Suprapubic skin (tissue), 4 donors: Measurements from ENCODE around the gene ZDHHC11. TPM values are rescaled to one million over a fixed set of nuclear protein-coding genes. Genes with fewer than 3 reads are reported as not detected.
"Not testable (repeated sequence)": the region's sequence is repeated elsewhere in the genome, so short reads cannot be mapped to it uniquely, and the experiment has no call there.

Source experiments
- DNase-seq, 2 donors: peaks; one replicate each; pipeline ENCODE4 v3.0.0-alpha.2; 2019; ENCODE audit warnings: low spot score in 2 of 2
- H3K27ac ChIP-seq: fragments of 200-600 bp; sonication (generic); one replicate; pipeline ENCODE4 v1.5.1; 2019
- H3K27me3 ChIP-seq: fragments of 200-600 bp; sonication (generic); one replicate; pipeline ENCODE4 v1.5.1; 2019
- H3K36me3 ChIP-seq: fragments of 200-600 bp; sonication (generic); one replicate; pipeline ENCODE4 v1.5.1; 2019
- H3K4me1 ChIP-seq: fragments of 200-600 bp; sonication (generic); one replicate; pipeline ENCODE4 v1.5.1; 2019
- H3K4me3 ChIP-seq: fragments of 200-600 bp; sonication (generic); one replicate; pipeline ENCODE4 v1.5.1; 2019; ENCODE audit warnings: mild to moderate bottlenecking
- H3K9me3 ChIP-seq: fragments of 200-600 bp; sonication (generic); one replicate; pipeline ENCODE4 v1.5.1; 2019
- CTCF ChIP-seq, 2 donors: fragments of 200-600 bp in 1 of 2; fragments of 450-650 bp in 1 of 2; sonication (generic) in 1 of 2; IDR thresholded peaks; one replicate each; pipeline ENCODE4 v1.5.1; 2016 to 2019; ENCODE audit warnings: antibody characterized with exemption in 2 of 2, mild to moderate bottlenecking in 1 of 2, moderate library complexity in 1 of 2
- EP300 ChIP-seq: sonication (generic); formaldehyde crosslinking; IDR thresholded peaks from one replicate; pipeline ENCODE4 v1.6.1; 2017; ENCODE audit warnings: antibody characterized with exemption
- POLR2A ChIP-seq, 2 donors: fragments of 450-650 bp; IDR thresholded peaks; one replicate each; pipeline ENCODE4 v1.6.1; 2017; ENCODE audit warnings: antibody characterized with exemption in 2 of 2, mild to moderate bottlenecking in 2 of 2, moderate library complexity in 2 of 2
- POLR2AphosphoS5 ChIP-seq, 3 donors: sonication (generic); formaldehyde crosslinking; IDR thresholded peaks; one replicate each; pipeline ENCODE4 v1.6.1; 2017; ENCODE audit warnings: antibody characterized with exemption in 3 of 3
- WGBS: methylation state at CpG from one replicate; pipeline ENCODE4 v1.1.5; 2018; 5-methylcytosine and 5-hydroxymethylcytosine counted together
- total RNA-seq, 4 donors: library from RNA; depleted of rRNA; stranded (reverse); fragments of >200 nt; gene quantifications; one replicate each; pipeline ENCODE4 v1.1.0, GENCODE V29; 2016

The ZDHHC11 gene
- total RNA-seq, 4 donors from 2014 or later: 7.5 to 81.5 (median 22.6) TPM

GRCh38 chr5:848671-849111 is 2.1 kb downstream of the ZDHHC11 start:
- Histone ChIP-seq H3K27ac (no peak overlapping the region), H3K4me1 (peaks cover 20% of the 10 kb centered on the region), H3K4me3 (no peak overlapping the region), H3K9me3 (no peaks in the 10 kb centered on the region), H3K36me3 (no peaks in the 10 kb centered on the region), H3K27me3 (peaks cover 34% of the 10 kb centered on the region)
- DNase-seq: peak; percentile 53 to 69
- no peak for TF ChIP-seq POLR2A (IDR thresholded peaks at IDR 0.05)
- no peak for TF ChIP-seq CTCF (IDR thresholded peaks at IDR 0.05)
- TF ChIP-seq POLR2AphosphoS5 (IDR thresholded peaks at IDR 0.05): no peak
- no peak for TF ChIP-seq EP300
- 77% methylated on average over 4 of the region's 14 CpGs for WGBS

GRCh38 chr5:847736-848135 is 3.0 kb downstream of the ZDHHC11 start:
- not testable (repeated sequence) for H3K4me3 ChIP-seq, H3K27ac ChIP-seq, H3K9me3 ChIP-seq, H3K36me3 ChIP-seq
- H3K4me1 ChIP-seq: peaks cover 20% of the 10 kb centered on the region
- WGBS: 100% methylated on average over 1 of the region's 7 CpGs
- peak; percentile 31 to 48 for DNase-seq
- peaks cover 24% of the 10 kb centered on the region for H3K27me3 ChIP-seq

GRCh38 chr5:847212-847611 is 3.6 kb downstream of the ZDHHC11 start:
- Histone ChIP-seq H3K4me1 (peaks cover 20% of the 10 kb centered on the region), H3K27me3 (peaks cover 20% of the 10 kb centered on the region)
- no CpG with 5 or more reads among the region's 18 CpGs for WGBS
- not testable (repeated sequence) for H3K27ac ChIP-seq, H3K36me3 ChIP-seq, H3K9me3 ChIP-seq, H3K4me3 ChIP-seq
- DNase-seq: peak; percentile 40 to 54

GRCh38 chr5:846602-847091 is 4.1 kb downstream of the ZDHHC11 start:
- not testable (repeated sequence) for H3K4me3 ChIP-seq, H3K36me3 ChIP-seq, H3K9me3 ChIP-seq, H3K27ac ChIP-seq
- H3K27me3 ChIP-seq: peaks cover 20% of the 10 kb centered on the region
- H3K4me1 ChIP-seq: peaks cover 20% of the 10 kb centered on the region
- DNase-seq: peak; percentile 52 to 74
- 89% methylated on average over 18 of the region's 18 CpGs for WGBS

- Histone ChIP-seq H3K4me1 (peaks cover 17% of the 10 kb centered on the region), H3K27me3 (peaks cover 14% of the 10 kb centered on the region)
- not testable (repeated sequence) for H3K36me3 ChIP-seq, H3K27ac ChIP-seq, H3K9me3 ChIP-seq, H3K4me3 ChIP-seq
- peak; percentile 31 to 44 for DNase-seq
- WGBS: 88% methylated on average over 5 of the region's 35 CpGs
These were observed 4.8 kb downstream of the ZDHHC11 start for GRCh38 chr5:845676-846601.

GRCh38 chr5:845031-845675 is 5.6 kb downstream of the ZDHHC11 start:
- not testable (repeated sequence) for H3K4me1 ChIP-seq, H3K36me3 ChIP-seq, H3K9me3 ChIP-seq, H3K27ac ChIP-seq, H3K4me3 ChIP-seq, H3K27me3 ChIP-seq
- peak; percentile 60 to 62 for DNase-seq
- WGBS: 88% methylated on average over 14 of the region's 21 CpGs

GRCh38 chr5:844426-844825 is 6.4 kb downstream of the ZDHHC11 start:
- peak; percentile 60 to 79 for DNase-seq
- H3K4me1 ChIP-seq, H3K27ac ChIP-seq, H3K9me3 ChIP-seq, H3K4me3 ChIP-seq, H3K27me3 ChIP-seq, H3K36me3 ChIP-seq: not testable (repeated sequence)
- WGBS: 87% methylated on average over 8 of the region's 16 CpGs

- H3K27me3 ChIP-seq, H3K36me3 ChIP-seq, H3K27ac ChIP-seq, H3K4me3 ChIP-seq, H3K9me3 ChIP-seq, H3K4me1 ChIP-seq: not testable (repeated sequence)
- 90% methylated on average over 10 of the region's 22 CpGs for WGBS
- peak; percentile 66 to 69 for DNase-seq
These were observed 6.9 kb downstream of the ZDHHC11 start for GRCh38 chr5:843926-844325.

GRCh38 chr5:843371-843770 is 7.4 kb downstream of the ZDHHC11 start:
- H3K9me3 ChIP-seq, H3K27me3 ChIP-seq, H3K4me3 ChIP-seq, H3K27ac ChIP-seq, H3K36me3 ChIP-seq, H3K4me1 ChIP-seq: not testable (repeated sequence)
- no CpG with 5 or more reads among the region's 26 CpGs for WGBS
- peak; percentile 52 to 77 for DNase-seq

- H3K36me3 ChIP-seq, H3K27ac ChIP-seq, H3K9me3 ChIP-seq, H3K4me1 ChIP-seq, H3K27me3 ChIP-seq, H3K4me3 ChIP-seq: not testable (repeated sequence)
- peak; percentile 64 to 74 for DNase-seq
- 92% methylated on average over 27 of the region's 32 CpGs for WGBS
These were observed 8.2 kb downstream of the ZDHHC11 start for GRCh38 chr5:842402-843221.

- not testable (repeated sequence) for H3K9me3 ChIP-seq, H3K4me3 ChIP-seq
- WGBS: 78% methylated on average over 9 of the region's 15 CpGs
These were observed 9.0 kb downstream of the ZDHHC11 start for GRCh38 chr5:841531-842401.

More at GRCh38 chr5:841531-842401, 9.0 kb downstream of the ZDHHC11 start:
- H3K4me1 ChIP-seq, H3K27ac ChIP-seq, H3K27me3 ChIP-seq, H3K36me3 ChIP-seq: not testable (repeated sequence)
- peak; percentile 43 to 60 for DNase-seq
